ENCODE results near the gene MXRA5. TPM values are rescaled to one million over a fixed set of nuclear protein-coding genes. Genes with fewer than 3 reads are reported as not detected.

The MXRA5 gene
- total and polyA plus RNA-seq, 2 of the 13 experiments (the other 11 are each of a cell fraction or from before 2014, with no cell fraction given): not detected

DNA sequence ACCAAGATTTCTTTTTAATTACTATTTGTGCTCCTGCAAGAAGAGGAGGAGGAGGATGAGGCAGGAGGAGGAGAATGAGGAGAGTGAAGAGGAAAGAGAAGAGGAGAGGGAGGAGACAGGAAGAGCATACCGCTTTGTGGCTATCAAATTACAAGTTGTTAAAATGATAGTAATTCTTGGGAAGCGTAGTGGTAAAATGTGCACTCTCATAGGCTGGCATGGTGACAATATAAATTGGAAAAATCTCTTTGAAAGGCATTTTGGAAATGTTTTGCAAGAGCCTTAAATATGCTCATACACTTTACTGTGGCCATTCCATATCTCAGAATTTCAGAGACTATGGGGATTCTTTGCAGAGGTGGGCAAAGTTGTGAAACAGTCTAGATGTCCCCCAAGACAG is 53.2 kb downstream of the MXRA5 start:
- DNase-seq (ENCODE audit: low spot score) (no peak), FAIRE-seq (no peak), ATAC-seq (no peak)
- Histone ChIP-seq H3K27me3 (ENCODE audit: control insufficient read depth in 1 of 2, insufficient read depth in 2 of 2, low read length in 2 of 2) (no peaks in the 10 kb centered on the region), H2AFZ (ENCODE audit: low read length) (no peak overlapping the region), H3K9me3 (ENCODE audit: low read length) (no peaks in the 10 kb centered on the region), H3K4me2 (ENCODE audit: low read depth, low read length) (no peak overlapping the region), H3K9ac (ENCODE audit: insufficient read depth, low read depth, low read length) (no peak overlapping the region), H3K4me3 (replicated peaks in 1 of 3; ENCODE audit: insufficient read depth in 1 of 3, low read depth in 2 of 3, low read length in 3 of 3) (no peak overlapping the region), H4K20me1 (ENCODE audit: insufficient read depth, low read length) (no peaks in the 10 kb centered on the region), H3K36me3 (replicated peaks in 1 of 2; ENCODE audit: control insufficient read depth in 1 of 2, insufficient read depth in 2 of 2, low read length in 2 of 2) (no peaks in the 10 kb centered on the region), H3K27ac (ENCODE audit: extremely low read length, insufficient read depth, low read length) (no peak overlapping the region), H3K79me2 (ENCODE audit: insufficient read depth, low read length) (no peaks in the 10 kb centered on the region), H3K4me1 (ENCODE audit: insufficient read depth, low read length) (no peaks in the 10 kb centered on the region)
- in situ Hi-C loops (cut with HindIII; ENCODE audit: extremely low pct_ligation_motif_present, low pct_unique_long_range_greater_than_20kb) (no loop called here), intact Hi-C loops (cut with micrococcal nuclease; ENCODE audit: unreplicated experiment) (no loop called here)
- 49% methylated on average over 2 of the region's 2 CpGs for WGBS (ENCODE audit: low lambda C conversion rate)
- CTCF ChIA-PET (ENCODE audit: low intra/inter-chr PET ratio, low total read pairs): no interaction called here
- POLR2A ChIA-PET: no interaction called here
- BruUV-seq (replicated peaks): no TSS peak
- TF ChIP-seq, protein P1, sequence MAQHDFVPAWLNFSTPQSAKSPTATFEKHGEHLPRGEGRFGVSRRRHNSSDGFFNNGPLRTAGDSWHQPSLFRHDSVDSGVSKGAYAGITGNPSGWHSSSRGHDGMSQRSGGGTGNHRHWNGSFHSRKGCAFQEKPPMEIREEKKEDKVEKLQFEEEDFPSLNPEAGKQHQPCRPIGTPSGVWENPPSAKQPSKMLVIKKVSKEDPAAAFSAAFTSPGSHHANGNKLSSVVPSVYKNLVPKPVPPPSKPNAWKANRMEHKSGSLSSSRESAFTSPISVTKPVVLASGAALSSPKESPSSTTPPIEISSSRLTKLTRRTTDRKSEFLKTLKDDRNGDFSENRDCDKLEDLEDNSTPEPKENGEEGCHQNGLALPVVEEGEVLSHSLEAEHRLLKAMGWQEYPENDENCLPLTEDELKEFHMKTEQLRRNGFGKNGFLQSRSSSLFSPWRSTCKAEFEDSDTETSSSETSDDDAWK (CRISPR knock-in tag; IDR thresholded peaks at IDR 0.05): no peak
- no peak for TF ChIP-seq REXO4 (CRISPR knock-in tag; IDR thresholded peaks at IDR 0.05; ENCODE audit: borderline replicate concordance)
- TF ChIP-seq, protein P2, sequence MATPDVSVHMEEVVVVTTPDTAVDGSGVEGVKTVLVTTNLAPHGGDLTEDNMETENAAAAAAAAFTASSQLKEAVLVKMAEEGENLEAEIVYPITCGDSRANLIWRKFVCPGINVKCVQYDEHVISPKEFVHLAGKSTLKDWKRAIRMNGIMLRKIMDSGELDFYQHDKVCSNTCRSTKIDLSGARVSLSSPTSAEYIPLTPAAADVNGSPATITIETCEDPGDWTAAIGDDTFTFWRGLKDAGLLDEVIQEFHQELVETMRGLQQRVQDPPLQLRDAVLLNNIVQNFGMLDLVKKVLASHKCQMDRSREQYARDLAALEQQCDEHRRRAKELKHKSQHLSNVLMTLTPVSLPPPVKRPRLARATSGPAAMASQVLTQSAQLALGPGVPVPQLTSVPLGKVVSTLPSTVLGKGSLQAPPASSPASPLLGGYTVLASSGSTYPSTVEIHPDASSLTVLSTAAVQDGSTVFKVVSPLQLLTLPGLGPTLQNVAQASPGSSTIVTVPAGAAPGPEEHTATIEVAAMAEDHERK (CRISPR knock-in tag; IDR thresholded peaks at IDR 0.05; ENCODE audit: low read depth): no peak
- TF ChIP-seq, protein P3, sequence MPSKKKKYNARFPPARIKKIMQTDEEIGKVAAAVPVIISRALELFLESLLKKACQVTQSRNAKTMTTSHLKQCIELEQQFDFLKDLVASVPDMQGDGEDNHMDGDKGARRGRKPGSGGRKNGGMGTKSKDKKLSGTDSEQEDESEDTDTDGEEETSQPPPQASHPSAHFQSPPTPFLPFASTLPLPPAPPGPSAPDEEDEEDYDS (CRISPR knock-in tag; IDR thresholded peaks at IDR 0.05): no peak
- no peak for TF ChIP-seq ZMAT3 (CRISPR knock-in tag; conservative IDR thresholded peaks at IDR 0.05)
- no peak for TF ChIP-seq HOXA9 (CRISPR knock-in tag; IDR thresholded peaks at IDR 0.05; ENCODE audit: borderline replicate concordance)
- TF ChIP-seq NR1H2 (CRISPR knock-in tag; IDR thresholded peaks at IDR 0.05; ENCODE audit: borderline replicate concordance, low read depth): no peak
- TF ChIP-seq ZNF75D (CRISPR knock-in tag; IDR thresholded peaks at IDR 0.05; ENCODE audit: borderline replicate concordance): no peak
- TF ChIP-seq KAT7 (CRISPR knock-in tag; IDR thresholded peaks at IDR 0.05; ENCODE audit: borderline replicate concordance): no peak
- TF ChIP-seq, protein P4, sequence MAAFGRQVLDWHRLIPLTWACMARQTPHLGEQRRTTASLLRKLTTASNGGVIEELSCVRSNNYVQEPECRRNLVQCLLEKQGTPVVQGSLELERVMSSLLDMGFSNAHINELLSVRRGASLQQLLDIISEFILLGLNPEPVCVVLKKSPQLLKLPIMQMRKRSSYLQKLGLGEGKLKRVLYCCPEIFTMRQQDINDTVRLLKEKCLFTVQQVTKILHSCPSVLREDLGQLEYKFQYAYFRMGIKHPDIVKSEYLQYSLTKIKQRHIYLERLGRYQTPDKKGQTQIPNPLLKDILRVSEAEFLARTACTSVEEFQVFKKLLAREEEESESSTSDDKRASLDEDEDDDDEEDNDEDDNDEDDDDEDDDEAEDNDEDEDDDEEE (CRISPR knock-in tag; IDR thresholded peaks at IDR 0.05): no peak
- no peak for TF ChIP-seq ZNF460 (CRISPR knock-in tag; IDR thresholded peaks at IDR 0.05; ENCODE audit: borderline replicate concordance)
- no peak for TF ChIP-seq SOX13 (IDR thresholded peaks at IDR 0.05)
- TF ChIP-seq SOX13 (CRISPR knock-in tag; conservative IDR thresholded peaks at IDR 0.05 in 1 of 2, IDR thresholded peaks at IDR 0.05 in 1 of 2): no peak
- no peak for TF ChIP-seq MAFF (IDR thresholded peaks at IDR 0.05; ENCODE audit: low read depth, low read length)
- TF ChIP-seq, protein P5, sequence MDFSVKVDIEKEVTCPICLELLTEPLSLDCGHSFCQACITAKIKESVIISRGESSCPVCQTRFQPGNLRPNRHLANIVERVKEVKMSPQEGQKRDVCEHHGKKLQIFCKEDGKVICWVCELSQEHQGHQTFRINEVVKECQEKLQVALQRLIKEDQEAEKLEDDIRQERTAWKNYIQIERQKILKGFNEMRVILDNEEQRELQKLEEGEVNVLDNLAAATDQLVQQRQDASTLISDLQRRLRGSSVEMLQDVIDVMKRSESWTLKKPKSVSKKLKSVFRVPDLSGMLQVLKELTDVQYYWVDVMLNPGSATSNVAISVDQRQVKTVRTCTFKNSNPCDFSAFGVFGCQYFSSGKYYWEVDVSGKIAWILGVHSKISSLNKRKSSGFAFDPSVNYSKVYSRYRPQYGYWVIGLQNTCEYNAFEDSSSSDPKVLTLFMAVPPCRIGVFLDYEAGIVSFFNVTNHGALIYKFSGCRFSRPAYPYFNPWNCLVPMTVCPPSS (IDR thresholded peaks at IDR 0.05): no peak
- TF ChIP-seq NCOA1 (CRISPR knock-in tag; IDR thresholded peaks at IDR 0.05): no peak
- TF ChIP-seq ZNF383 (CRISPR knock-in tag; IDR thresholded peaks at IDR 0.05; ENCODE audit: borderline replicate concordance): no peak
